ENCODE results near the gene SHANK1.

GRCh38 chr19:50708179-50708879 lies 11.3 kb downstream of the SHANK1 start:
- no peak for TF ChIP-seq CTCF (IDR thresholded peaks at IDR 0.05)
- TF ChIP-seq POLR2A (IDR thresholded peaks at IDR 0.05): no peak
